K562 (cell line): ENCODE data around the gene UTP4. TPM values are rescaled to one million over a fixed set of nuclear protein-coding genes. Genes with fewer than 3 reads are reported as not detected.

ENCODE experiments used
- CREM ChIP-seq: IDR thresholded peaks from 2 replicates; pipeline ENCODE4 v1.6.1; 2014; ENCODE audit warnings: antibody characterized with exemption, low read depth
- FUS ChIP-seq: fragments of 200-400 bp; formaldehyde crosslinking; optimal IDR thresholded peaks from 2 replicates; pipeline ENCODE3; 2017; ENCODE audit warnings: low read depth, low read length
- HNRNPH1 ChIP-seq: fragments of 200-400 bp; formaldehyde crosslinking; optimal IDR thresholded peaks from 2 replicates; pipeline ENCODE3; 2017; ENCODE audit warnings: low read depth, mild to moderate bottlenecking, low read length, moderate library complexity
- KDM4B ChIP-seq, 2 experiments: fragments of 450-650 bp in 1 of 2; sonication (generic) in 1 of 2; IDR thresholded peaks; 2 replicates each; pipeline ENCODE4 v1.6.1; 2016 to 2017; ENCODE audit warnings: borderline replicate concordance in 2 of 2, antibody characterized with exemption in 1 of 2, low read depth in 1 of 2, mild to moderate bottlenecking in 1 of 2
- KDM5B ChIP-seq: fragments of 200-600 bp; sonication (generic); IDR thresholded peaks from 2 replicates; pipeline ENCODE4 v1.6.1; 2012; ENCODE audit warnings: low read depth, mild to moderate bottlenecking, moderate library complexity, low read length, control low read depth, inconsistent platforms; ENCODE audit not compliant: insufficient replicate concordance
- PHF8 ChIP-seq: fragments of 200-600 bp; sonication (generic); IDR thresholded peaks from 2 replicates; pipeline ENCODE4 v1.6.1; 2012; ENCODE audit warnings: mixed run types, mild to moderate bottlenecking, inconsistent platforms, low read length, moderate library complexity, borderline replicate concordance
- SMARCB1 ChIP-seq: IDR thresholded peaks from 2 replicates; pipeline ENCODE4 v1.6.1; 2011; ENCODE audit warnings: improper control_type of control experiment, low read depth; ENCODE audit not compliant: insufficient read length
- SOX6 ChIP-seq: fragments of 450-650 bp; IDR thresholded peaks from 2 replicates; pipeline ENCODE4 v1.6.1; 2014; ENCODE audit warnings: mild to moderate bottlenecking
- ZNF347 ChIP-seq: fragments of 450-650 bp; formaldehyde crosslinking; IDR thresholded peaks from 2 replicates; pipeline ENCODE4 v1.4.0; 2020; ENCODE audit warnings: low read depth, mild to moderate bottlenecking, moderate library complexity
- polyA plus RNA-seq, 8 experiments: library from polyadenylated mRNA; depleted of rRNA in 4 of 8; stranded (reverse) in 5 of 8; unstranded in 3 of 8; fragments of >200 nt; fragmentation: Nextera tagmentation in 2 of 8; fragmentation: Illumina TruSeq in 1 of 8; extraction: Ambion mirVana in 2 of 8; extraction: Trizol in 1 of 8; gene quantifications; 2 replicates each; pipeline versions ENCODE4 v1.2.1 to v1.2.3, GENCODE V29; 2011 to 2014; ENCODE audit warnings: inconsistent platforms in 1 of 8, missing spikeins in 1 of 8
- total RNA-seq, 7 experiments: library from RNA; depleted of rRNA in 6 of 7; stranded (reverse); fragments of >200 nt in 6 of 7; fragmentation: Illumina TruSeq in 2 of 7; extraction: Trizol in 2 of 7; gene quantifications; 2 replicates each; pipeline versions ENCODE4 v1.2.1 to v1.2.3, GENCODE V29; 2011 to 2021; ENCODE audit warnings: low replicate concordance in 1 of 7
- TF ChIP-seq, protein P1 (sequence below): sonication (generic); formaldehyde crosslinking; IDR thresholded peaks from 2 replicates; pipeline ENCODE4 v1.8.1; 2023; ENCODE audit warnings: mild to moderate bottlenecking, missing genetic modification reagents
- TF ChIP-seq, protein P2 (sequence below): fragments of 250-450 bp; sonication (Bioruptor Pico); IDR thresholded peaks from 2 replicates; pipeline ENCODE4 v1.5.0; 2021; ENCODE audit warnings: mild to moderate bottlenecking, moderate library complexity
- TF ChIP-seq, protein P3 (sequence below): fragments of 250-450 bp; sonication (Bioruptor Pico); IDR thresholded peaks from 2 replicates; pipeline ENCODE4 v1.4.0; 2020; ENCODE audit warnings: mild to moderate bottlenecking, moderate library complexity
- TF ChIP-seq, protein P4 (sequence below): fragments of 450-650 bp; IDR thresholded peaks from 2 replicates; pipeline ENCODE4 v1.6.1; 2016

The UTP4 gene
- total and polyA plus RNA-seq, 9 of the 15 experiments (the other 6 are each of a cell fraction or from before 2014, with no cell fraction given): 46.1 to 203 (median 145) TPM

DNA sequence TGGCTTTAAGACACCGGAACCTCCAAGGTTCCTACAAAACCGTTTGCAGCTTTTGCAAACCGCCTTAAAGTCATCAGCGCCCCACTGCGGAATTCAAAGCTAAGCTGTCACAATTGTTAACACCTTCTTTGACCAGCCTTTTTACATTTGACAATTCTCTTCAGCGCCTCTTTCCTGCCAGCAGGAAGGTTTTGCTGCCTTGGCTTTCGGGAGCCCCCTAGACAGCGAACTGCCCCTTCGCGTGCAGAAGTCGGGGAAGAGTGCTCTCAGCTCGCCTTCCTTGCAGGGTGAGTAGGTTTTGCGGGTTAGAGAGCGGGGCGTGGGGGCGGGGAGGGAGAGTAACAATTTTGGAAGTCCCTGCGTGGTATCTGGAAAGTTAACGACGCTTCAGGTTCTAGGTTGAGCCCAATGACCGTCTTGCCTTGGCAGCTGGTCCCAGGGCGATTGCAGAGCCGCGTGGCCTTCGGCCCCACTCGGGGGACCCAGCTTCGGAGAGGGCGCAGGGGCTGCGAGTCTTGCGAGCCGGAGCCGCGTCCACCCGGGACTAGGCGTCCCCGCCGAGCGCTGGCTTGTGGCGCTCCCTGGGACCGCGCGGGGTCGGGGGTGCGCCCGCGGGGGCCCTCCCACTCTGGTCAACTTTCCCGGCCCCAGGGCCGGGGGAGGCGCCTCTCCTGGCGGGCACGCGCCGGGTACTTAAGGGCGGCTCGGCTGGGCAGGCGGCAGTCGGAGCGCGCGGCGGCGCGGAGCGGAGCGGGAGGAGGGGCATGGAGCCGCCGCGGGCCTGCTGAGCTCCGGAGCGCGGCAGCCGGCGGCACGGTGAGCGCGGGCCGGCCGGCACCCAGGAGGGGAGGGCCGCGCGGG is 26.7 kb upstream of the UTP4 start, which contains the start of gene HAS3 (continued):
- TF ChIP-seq, protein P1, sequence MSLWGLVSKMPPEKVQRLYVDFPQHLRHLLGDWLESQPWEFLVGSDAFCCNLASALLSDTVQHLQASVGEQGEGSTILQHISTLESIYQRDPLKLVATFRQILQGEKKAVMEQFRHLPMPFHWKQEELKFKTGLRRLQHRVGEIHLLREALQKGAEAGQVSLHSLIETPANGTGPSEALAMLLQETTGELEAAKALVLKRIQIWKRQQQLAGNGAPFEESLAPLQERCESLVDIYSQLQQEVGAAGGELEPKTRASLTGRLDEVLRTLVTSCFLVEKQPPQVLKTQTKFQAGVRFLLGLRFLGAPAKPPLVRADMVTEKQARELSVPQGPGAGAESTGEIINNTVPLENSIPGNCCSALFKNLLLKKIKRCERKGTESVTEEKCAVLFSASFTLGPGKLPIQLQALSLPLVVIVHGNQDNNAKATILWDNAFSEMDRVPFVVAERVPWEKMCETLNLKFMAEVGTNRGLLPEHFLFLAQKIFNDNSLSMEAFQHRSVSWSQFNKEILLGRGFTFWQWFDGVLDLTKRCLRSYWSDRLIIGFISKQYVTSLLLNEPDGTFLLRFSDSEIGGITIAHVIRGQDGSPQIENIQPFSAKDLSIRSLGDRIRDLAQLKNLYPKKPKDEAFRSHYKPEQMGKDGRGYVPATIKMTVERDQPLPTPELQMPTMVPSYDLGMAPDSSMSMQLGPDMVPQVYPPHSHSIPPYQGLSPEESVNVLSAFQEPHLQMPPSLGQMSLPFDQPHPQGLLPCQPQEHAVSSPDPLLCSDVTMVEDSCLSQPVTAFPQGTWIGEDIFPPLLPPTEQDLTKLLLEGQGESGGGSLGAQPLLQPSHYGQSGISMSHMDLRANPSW: no peak
- TF ChIP-seq SMARCB1 (no peak), SOX6 (peak; percentile 28; the same call in 1 of the 2 replicates), HNRNPH1 (no peak), ZNF347 (CRISPR knock-in tag) (no peak), KDM4B (IDR thresholded peaks at IDR 0.05; ENCODE audit: borderline replicate concordance in 2 of 2, low read depth in 1 of 2) (no peak), CREM (peak; percentile 18; the same call in 1 of the 2 replicates), KDM5B (no peak), PHF8 (peak; percentile 15; the same call in 1 of the 2 replicates), FUS (no peak)
- TF ChIP-seq, protein P2, sequence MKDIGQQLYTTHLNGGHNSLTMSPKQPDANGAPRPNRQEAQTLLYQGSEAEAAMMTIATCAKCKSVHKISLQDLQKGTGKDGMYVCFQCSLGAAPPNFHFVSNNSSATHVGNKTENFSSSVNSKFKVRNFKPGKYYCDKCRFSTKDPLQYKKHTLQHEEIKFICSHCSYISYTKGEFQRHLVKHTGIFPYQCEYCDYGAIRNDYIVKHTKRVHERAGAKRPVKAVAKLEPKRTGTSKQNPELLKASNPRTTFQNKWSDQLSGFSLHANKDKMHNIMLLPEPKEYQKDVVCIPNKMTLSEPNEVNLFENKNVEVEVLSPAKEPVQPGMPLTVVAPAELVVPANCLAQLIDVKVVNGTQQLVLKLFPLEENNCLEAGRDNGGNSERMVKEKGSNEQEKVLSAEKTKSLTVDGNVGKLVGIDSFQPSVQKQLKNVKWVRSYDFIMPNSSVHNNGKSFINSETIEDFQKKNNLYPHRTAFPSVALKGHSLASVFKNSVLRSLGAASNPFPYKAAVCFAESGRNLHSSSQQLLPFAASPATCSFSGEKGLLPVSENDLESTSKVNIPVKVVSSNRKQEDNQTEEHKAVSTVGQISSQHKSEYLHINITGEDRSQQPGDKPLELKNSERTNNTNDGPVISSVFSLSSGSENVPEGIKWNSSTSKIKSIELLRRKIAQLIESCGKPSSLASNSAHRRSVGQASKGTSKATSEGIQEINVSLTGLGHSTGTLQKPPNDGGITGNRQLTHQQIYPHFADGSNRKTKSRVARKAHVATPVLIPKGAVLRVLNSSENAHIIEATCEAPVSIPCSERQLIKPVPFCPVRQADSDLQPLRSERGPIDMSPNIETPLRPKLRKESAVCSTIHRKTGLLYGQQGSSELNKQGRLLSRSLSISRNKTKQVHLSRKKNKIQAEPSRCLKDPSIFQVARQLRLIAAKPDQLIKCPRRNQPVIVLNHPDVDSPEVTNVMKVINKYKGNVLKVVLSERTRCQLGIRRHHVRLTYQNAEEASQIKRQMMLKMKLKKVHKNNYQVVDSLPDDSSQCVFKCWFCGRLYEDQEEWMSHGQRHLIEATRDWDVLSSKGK (CRISPR knock-in tag): no peak
- TF ChIP-seq, protein P3, sequence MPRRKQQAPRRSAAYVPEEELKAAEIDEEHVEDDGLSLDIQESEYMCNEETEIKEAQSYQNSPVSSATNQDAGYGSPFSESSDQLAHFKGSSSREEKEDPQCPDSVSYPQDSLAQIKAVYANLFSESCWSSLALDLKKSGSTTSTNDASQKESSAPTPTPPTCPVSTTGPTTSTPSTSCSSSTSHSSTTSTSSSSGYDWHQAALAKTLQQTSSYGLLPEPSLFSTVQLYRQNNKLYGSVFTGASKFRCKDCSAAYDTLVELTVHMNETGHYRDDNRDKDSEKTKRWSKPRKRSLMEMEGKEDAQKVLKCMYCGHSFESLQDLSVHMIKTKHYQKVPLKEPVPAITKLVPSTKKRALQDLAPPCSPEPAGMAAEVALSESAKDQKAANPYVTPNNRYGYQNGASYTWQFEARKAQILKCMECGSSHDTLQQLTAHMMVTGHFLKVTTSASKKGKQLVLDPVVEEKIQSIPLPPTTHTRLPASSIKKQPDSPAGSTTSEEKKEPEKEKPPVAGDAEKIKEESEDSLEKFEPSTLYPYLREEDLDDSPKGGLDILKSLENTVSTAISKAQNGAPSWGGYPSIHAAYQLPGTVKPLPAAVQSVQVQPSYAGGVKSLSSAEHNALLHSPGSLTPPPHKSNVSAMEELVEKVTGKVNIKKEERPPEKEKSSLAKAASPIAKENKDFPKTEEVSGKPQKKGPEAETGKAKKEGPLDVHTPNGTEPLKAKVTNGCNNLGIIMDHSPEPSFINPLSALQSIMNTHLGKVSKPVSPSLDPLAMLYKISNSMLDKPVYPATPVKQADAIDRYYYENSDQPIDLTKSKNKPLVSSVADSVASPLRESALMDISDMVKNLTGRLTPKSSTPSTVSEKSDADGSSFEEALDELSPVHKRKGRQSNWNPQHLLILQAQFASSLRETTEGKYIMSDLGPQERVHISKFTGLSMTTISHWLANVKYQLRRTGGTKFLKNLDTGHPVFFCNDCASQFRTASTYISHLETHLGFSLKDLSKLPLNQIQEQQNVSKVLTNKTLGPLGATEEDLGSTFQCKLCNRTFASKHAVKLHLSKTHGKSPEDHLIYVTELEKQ: no peak
- TF ChIP-seq, protein P4, sequence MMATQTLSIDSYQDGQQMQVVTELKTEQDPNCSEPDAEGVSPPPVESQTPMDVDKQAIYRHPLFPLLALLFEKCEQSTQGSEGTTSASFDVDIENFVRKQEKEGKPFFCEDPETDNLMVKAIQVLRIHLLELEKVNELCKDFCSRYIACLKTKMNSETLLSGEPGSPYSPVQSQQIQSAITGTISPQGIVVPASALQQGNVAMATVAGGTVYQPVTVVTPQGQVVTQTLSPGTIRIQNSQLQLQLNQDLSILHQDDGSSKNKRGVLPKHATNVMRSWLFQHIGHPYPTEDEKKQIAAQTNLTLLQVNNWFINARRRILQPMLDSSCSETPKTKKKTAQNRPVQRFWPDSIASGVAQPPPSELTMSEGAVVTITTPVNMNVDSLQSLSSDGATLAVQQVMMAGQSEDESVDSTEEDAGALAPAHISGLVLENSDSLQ: peak; percentile 39
